T-cell (primary cell): ENCODE measurements around the gene MYO15A. TPM values are rescaled to one million over a fixed set of nuclear protein-coding genes. Genes with fewer than 3 reads are reported as not detected.

Experiments
- ATAC-seq, 4 experiments: fragments of 200-7000 bp in 3 of 4; fragments of 150-1000 bp in 1 of 4; cut with Tn5 transposase; replicated peaks in 1 of 4; 1 replicate in 3 of 4; 2 replicates in 1 of 4; pipeline ENCODE4 v1.10.0; 2021; ENCODE audit warnings: moderate library complexity in 3 of 4, mild to moderate bottlenecking in 2 of 4, moderate number of reproducible peaks in 1 of 4
- CTCF ChIA-PET, 2 donors: fragments of 300-600 bp; sonication (Branson Sonifier 250); formaldehyde crosslinking; loops; one replicate each; lab custom pipeline; 2022; ENCODE audit warnings: antibody characterized with exemption in 2 of 2; lab: Charles Lee
- POLR2A ChIA-PET, 2 donors: fragments of 300-600 bp; sonication (Branson Sonifier 250); formaldehyde crosslinking; loops; one replicate each; lab custom pipeline; 2022; ENCODE audit warnings: antibody characterized with exemption in 2 of 2; lab: Charles Lee
- DNase-seq, 35 experiments: peaks; one replicate each; pipeline versions ENCODE4 v3.0.0 to v3.0.0-alpha.2; 2013 to 2023
- H3K27ac ChIP-seq: one replicate; pipeline ENCODE4 v1.5.1; 2013; ENCODE audit warnings: low read length
- H3K27me3 ChIP-seq, 2 experiments: replicated peaks in 1 of 2; 1 replicate in 1 of 2; 2 replicates in 1 of 2; pipeline versions ENCODE4 v1.6.1 to v1.7.0; 2013; ENCODE audit warnings: low read length in 1 of 2, mixed read lengths in 1 of 2; ENCODE audit not compliant: control insufficient read depth in 2 of 2, insufficient read depth in 2 of 2; ENCODE audit errors: extremely low read depth in 1 of 2
- H3K36me3 ChIP-seq, 2 donors: 1 replicate in 1 of 2; 2 replicates in 1 of 2; pipeline versions ENCODE4 v1.6.1 to v1.7.0; 2013; ENCODE audit warnings: low read length in 1 of 2; ENCODE audit not compliant: control insufficient read depth in 2 of 2, insufficient read depth in 1 of 2; ENCODE audit errors: extremely low read depth in 1 of 2
- H3K4me1 ChIP-seq, 2 experiments: 1 replicate in 1 of 2; 2 replicates in 1 of 2; pipeline versions ENCODE4 v1.6.1 to v1.7.0; 2013; ENCODE audit warnings: low read length in 2 of 2, mixed read lengths in 1 of 2; ENCODE audit not compliant: insufficient read depth in 2 of 2, control insufficient read depth in 1 of 2; ENCODE audit errors: extremely low read depth in 1 of 2
- H3K4me3 ChIP-seq, 2 donors: 1 replicate in 1 of 2; 2 replicates in 1 of 2; pipeline versions ENCODE4 v1.5.1 to v1.7.0; 2013; ENCODE audit warnings: mild to moderate bottlenecking in 2 of 2, low read length in 1 of 2, moderate library complexity in 1 of 2; ENCODE audit not compliant: control insufficient read depth in 1 of 2; ENCODE audit errors: extremely low read depth in 1 of 2
- H3K9me3 ChIP-seq: 2 replicates; pipeline ENCODE4 v1.7.0; 2013
- H3K27ac Mint-ChIP-seq, 2 donors: one replicate each; pipeline ENCODE4 v1.8.0; 2020 to 2021; ENCODE audit warnings: mild to moderate bottlenecking in 2 of 2, mixed read lengths in 2 of 2
- H3K27me3 Mint-ChIP-seq, 2 donors: one replicate each; pipeline ENCODE4 v1.8.0; 2021 to 2022; ENCODE audit warnings: mixed read lengths in 2 of 2
- H3K36me3 Mint-ChIP-seq: one replicate; pipeline ENCODE4 v1.8.0; 2021; ENCODE audit warnings: mixed read lengths
- H3K4me1 Mint-ChIP-seq, 3 donors: one replicate each; pipeline ENCODE4 v1.8.0; 2020 to 2022; ENCODE audit warnings: mixed read lengths in 3 of 3, mild to moderate bottlenecking in 1 of 3
- H3K4me3 Mint-ChIP-seq, 3 donors: one replicate each; pipeline ENCODE4 v1.8.0; 2020 to 2022; ENCODE audit warnings: mild to moderate bottlenecking in 3 of 3, mixed read lengths in 3 of 3, moderate library complexity in 3 of 3
- H3K9me3 Mint-ChIP-seq, 3 donors: one replicate each; pipeline ENCODE4 v1.8.0; 2020 to 2022; ENCODE audit warnings: mixed read lengths in 3 of 3
- WGBS: methylation state at CpG from one replicate; pipeline ENCODE4 v1.1.5; 2013; ENCODE audit warnings: missing lambda C conversion rate; ENCODE audit not compliant: insufficient coverage; 5-methylcytosine and 5-hydroxymethylcytosine counted together
- total RNA-seq, 35 experiments: library from RNA in 6 of 35; stranded (reverse) in 6 of 35; fragments of 120-200 nt in 1 of 35; gene quantifications; one replicate each; pipeline versions ENCODE4 v1.2.1 to v1.2.4 and lab custom pipeline; 2013 to 2026

The MYO15A gene
- total RNA-seq, 5 donors from 2014 or later (not counting 1 experiment from before 2014, with no cell fraction given) = 0.76 to 1.9 (median 1.3) TPM

GRCh38 chr17:18187226-18187625 lies 78.7 kb downstream of the MYO15A start:
- Mint-ChIP-seq H3K9me3 (no peaks in the 10 kb centered on the region), H3K4me3 (peak overlapping the region; percentile 93 to 96 (median 95)), H3K36me3 (peaks cover 13% of the 10 kb centered on the region), H3K4me1 (peaks cover 69 to 76% (median 73%) of the 10 kb centered on the region in 3 donors), H3K27me3 (no peaks in the 10 kb centered on the region), H3K27ac (peak overlapping the region; percentile 20 to 75)
- CTCF ChIA-PET = no interaction called here
- H3K4me1 ChIP-seq = peaks cover 30 to 80% of the 10 kb centered on the region in 2 experiments
- POLR2A ChIA-PET = no interaction called here
- H3K36me3 ChIP-seq = peaks cover 5 to 29% of the 10 kb centered on the region in 2 donors
- H3K4me3 ChIP-seq = peak overlapping the region; percentile 77 to 81
- no peak for DNase-seq
- ATAC-seq = no peak
- H3K9me3 ChIP-seq = no peaks in the 10 kb centered on the region
- H3K27ac ChIP-seq = no peak overlapping the region
- no peaks in the 10 kb centered on the region for H3K27me3 ChIP-seq
- WGBS = 25% methylated on average over 1 of the region's 2 CpGs

GRCh38 chr17:18187821-18188761 lies 79.5 kb downstream of the MYO15A start:
- no peaks in the 10 kb centered on the region for H3K9me3 ChIP-seq
- H3K4me3 ChIP-seq = peak overlapping the region; percentile 17 to 81
- H3K9me3 Mint-ChIP-seq = no peaks in the 10 kb centered on the region
- DNase-seq (no peak), ATAC-seq (no peak)
- peaks cover 30 to 78% of the 10 kb centered on the region in 2 experiments for H3K4me1 ChIP-seq
- ChIA-PET POLR2A (no interaction called here), CTCF (interaction anchor here in 1 of 2 donors (0.6 kb wide), 1 partner anchor 25 kb away, joined by 6 read pairs; no protein-coding TSS in a partner anchor)
- peaks cover 13% of the 10 kb centered on the region for H3K36me3 Mint-ChIP-seq
- no peak overlapping the region for H3K27ac ChIP-seq
- peak overlapping the region; percentile 45 to 75 for H3K27ac Mint-ChIP-seq
- peak overlapping the region; percentile 93 to 96 (median 95) for H3K4me3 Mint-ChIP-seq
- peaks cover 5 to 32% of the 10 kb centered on the region in 2 donors for H3K36me3 ChIP-seq
- WGBS = 47% methylated on average over 4 of the region's 9 CpGs
- H3K27me3 Mint-ChIP-seq = no peaks in the 10 kb centered on the region
- H3K4me1 Mint-ChIP-seq = peaks cover 72 to 75% (median 72%) of the 10 kb centered on the region in 3 donors
- no peaks in the 10 kb centered on the region for H3K27me3 ChIP-seq

GRCh38 chr17:18190628-18191235 lies 82.2 kb downstream of the MYO15A start:
- no peak for DNase-seq
- no peak for ATAC-seq
- Histone ChIP-seq H3K36me3 (peaks cover 13 to 45% of the 10 kb centered on the region in 2 donors), H3K27ac (no peak overlapping the region), H3K4me3 (no peak overlapping the region), H3K9me3 (no peaks in the 10 kb centered on the region), H3K4me1 (peaks cover 26 to 68% of the 10 kb centered on the region in 2 experiments), H3K27me3 (no peaks in the 10 kb centered on the region)
- peaks cover 27% of the 10 kb centered on the region for H3K36me3 Mint-ChIP-seq
- ChIA-PET POLR2A (interaction anchor here in 1 of 2 donors (0.6 kb wide), 1 partner anchor 918 kb away, joined by 3 read pairs; no protein-coding TSS in a partner anchor), CTCF (interaction anchor here in 1 of 2 donors (0.7 kb wide), 1 partner anchor 13 kb away, joined by 8 read pairs; no protein-coding TSS in a partner anchor)
- peak overlapping the region in 1 of 3 donors; percentile 95 for H3K4me3 Mint-ChIP-seq
- H3K27ac Mint-ChIP-seq = peak overlapping the region in 1 of 2 donors; percentile 48
- 86% methylated on average over 1 of the region's 3 CpGs for WGBS
- peaks cover 74 to 86% (median 85%) of the 10 kb centered on the region in 3 donors for H3K4me1 Mint-ChIP-seq
- H3K9me3 Mint-ChIP-seq = no peaks in the 10 kb centered on the region
- H3K27me3 Mint-ChIP-seq = no peaks in the 10 kb centered on the region

GRCh38 chr17:18191236-18191667 lies 82.7 kb downstream of the MYO15A start:
- WGBS = 86% methylated on average over 1 of the region's 3 CpGs
- Mint-ChIP-seq H3K4me3 (peak overlapping the region in 1 of 3 donors; percentile 95), H3K9me3 (no peaks in the 10 kb centered on the region), H3K27me3 (no peaks in the 10 kb centered on the region), H3K36me3 (peaks cover 30% of the 10 kb centered on the region), H3K4me1 (peaks cover 73 to 85% (median 85%) of the 10 kb centered on the region in 3 donors), H3K27ac (peak overlapping the region in 1 of 2 donors; percentile 34)
- ATAC-seq (no peak), DNase-seq (no peak)
- ChIA-PET CTCF (no interaction called here), POLR2A (interaction anchor here in 1 of 2 donors (0.6 kb wide), 1 partner anchor 918 kb away, joined by 3 read pairs; no protein-coding TSS in a partner anchor)
- H3K27me3 ChIP-seq = no peaks in the 10 kb centered on the region
- H3K36me3 ChIP-seq = peaks cover 14 to 47% of the 10 kb centered on the region in 2 donors
- H3K4me3 ChIP-seq = no peak overlapping the region
- H3K9me3 ChIP-seq = no peaks in the 10 kb centered on the region
- peaks cover 21 to 62% of the 10 kb centered on the region in 2 experiments for H3K4me1 ChIP-seq
- H3K27ac ChIP-seq = no peak overlapping the region

- WGBS = 89% methylated on average over 1 of the region's 2 CpGs
Measured at GRCh38 chr17:18191967-18192366, 83.4 kb downstream of the MYO15A start.

More at GRCh38 chr17:18191967-18192366, 83.4 kb downstream of the MYO15A start:
- Mint-ChIP-seq H3K9me3 (no peaks in the 10 kb centered on the region), H3K4me1 (peaks cover 73 to 84% (median 84%) of the 10 kb centered on the region in 3 donors), H3K36me3 (peaks cover 28% of the 10 kb centered on the region), H3K27ac (peak overlapping the region in 1 of 2 donors; percentile 15), H3K27me3 (no peaks in the 10 kb centered on the region), H3K4me3 (peak overlapping the region in 1 of 3 donors; percentile 95)
- ChIA-PET CTCF (interaction anchor here in 1 of 2 donors (0.7 kb wide), 1 partner anchor 167 kb away, joined by 4 read pairs; no protein-coding TSS in a partner anchor), POLR2A (interaction anchor here in 1 of 2 donors (1.0 kb wide), 1 partner anchor 10 kb away, joined by 4 read pairs; no protein-coding TSS in a partner anchor)
- DNase-seq (peak in 3 of 35 experiments; percentile 4 to 19 (median 12)), ATAC-seq (peak in 2 of 4 experiments; percentile 14 to 44)
- Histone ChIP-seq H3K36me3 (peaks cover 14 to 50% of the 10 kb centered on the region in 2 donors), H3K4me1 (peaks cover 14 to 55% of the 10 kb centered on the region in 2 experiments), H3K9me3 (no peaks in the 10 kb centered on the region), H3K27me3 (no peaks in the 10 kb centered on the region), H3K4me3 (no peak overlapping the region), H3K27ac (no peak overlapping the region)
